HG03103 (cell line): ENCODE data around the gene EFCAB13.

Source experiments
- ATAC-seq: cut with Tn5 transposase; IDR thresholded peaks from one replicate; pipeline ENCODE4 v1.9.1; 2021; ENCODE audit warnings: low read depth; ENCODE audit not compliant: unreplicated experiment

EFCAB13 gene

DNA sequence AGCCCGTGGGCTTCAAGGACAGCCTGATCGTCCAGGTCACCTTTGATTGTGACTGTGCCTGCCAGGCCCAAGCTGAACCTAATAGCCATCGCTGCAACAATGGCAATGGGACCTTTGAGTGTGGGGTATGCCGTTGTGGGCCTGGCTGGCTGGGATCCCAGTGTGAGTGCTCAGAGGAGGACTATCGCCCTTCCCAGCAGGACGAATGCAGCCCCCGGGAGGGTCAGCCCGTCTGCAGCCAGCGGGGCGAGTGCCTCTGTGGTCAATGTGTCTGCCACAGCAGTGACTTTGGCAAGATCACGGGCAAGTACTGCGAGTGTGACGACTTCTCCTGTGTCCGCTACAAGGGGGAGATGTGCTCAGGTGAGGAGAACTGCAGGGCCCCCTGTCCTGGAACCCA is 31.5 kb upstream of the EFCAB13 start:
- no peak for ATAC-seq

DNA sequence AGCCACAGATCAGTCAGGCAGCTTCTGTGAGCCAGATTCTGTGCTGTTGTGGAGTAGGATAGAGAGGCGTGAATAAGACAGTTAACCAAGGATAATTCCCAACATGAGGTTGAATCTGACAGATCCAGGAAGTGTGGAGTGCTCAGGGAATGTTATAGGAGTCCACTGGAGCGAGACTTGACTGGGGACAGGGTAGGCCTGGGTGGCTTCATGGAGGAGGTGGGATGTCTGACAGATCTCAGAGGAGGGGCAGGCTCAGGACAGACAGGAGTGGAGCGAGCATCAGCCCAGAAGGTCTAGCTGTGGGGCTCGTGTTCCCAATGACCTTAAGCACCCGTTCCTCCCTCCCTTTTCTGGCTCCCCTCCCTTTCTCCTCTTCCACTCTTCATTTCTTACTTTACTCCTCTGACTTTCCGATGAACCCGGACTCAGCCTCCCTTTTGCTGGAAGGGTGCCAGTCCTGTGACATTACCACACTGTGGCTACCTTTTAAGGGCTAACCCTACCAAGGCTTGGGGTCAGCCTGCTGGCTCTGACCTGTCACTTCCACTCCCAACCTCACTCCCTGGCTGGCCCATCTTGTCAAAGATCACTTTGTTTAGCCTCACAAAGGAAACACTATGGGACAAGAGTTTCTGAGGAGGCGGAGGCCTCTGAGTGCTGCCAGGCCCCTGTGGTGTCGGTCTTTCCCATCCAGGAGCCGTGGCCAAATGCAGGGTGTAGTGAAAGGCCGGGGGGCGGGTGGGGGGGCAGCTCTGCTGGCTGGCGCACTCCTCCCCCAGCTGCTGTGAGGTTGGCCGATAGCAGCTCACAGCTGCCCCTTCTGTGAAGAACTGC is 28.5 kb upstream of the EFCAB13 start:
- ATAC-seq: no peak

DNA sequence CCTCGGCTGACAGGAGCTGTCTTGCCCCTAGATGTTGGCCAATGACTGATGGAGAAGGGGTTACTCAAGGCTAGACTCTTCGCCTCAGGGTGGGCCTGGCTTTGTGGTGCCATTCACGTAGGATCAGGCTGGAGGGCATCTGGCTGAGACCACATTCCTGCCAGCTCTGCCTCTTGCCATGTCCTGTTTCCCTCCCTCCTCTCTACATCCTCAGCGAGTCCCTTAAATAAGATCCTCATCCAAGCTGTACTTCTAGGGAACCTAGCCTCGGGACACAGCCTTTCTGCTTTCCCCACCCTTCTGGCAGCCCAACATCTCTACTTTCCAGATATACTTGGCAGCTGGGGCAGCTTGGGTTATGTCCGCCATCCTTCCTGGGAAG is 27.9 kb upstream of the EFCAB13 start:
- no peak for ATAC-seq

DNA sequence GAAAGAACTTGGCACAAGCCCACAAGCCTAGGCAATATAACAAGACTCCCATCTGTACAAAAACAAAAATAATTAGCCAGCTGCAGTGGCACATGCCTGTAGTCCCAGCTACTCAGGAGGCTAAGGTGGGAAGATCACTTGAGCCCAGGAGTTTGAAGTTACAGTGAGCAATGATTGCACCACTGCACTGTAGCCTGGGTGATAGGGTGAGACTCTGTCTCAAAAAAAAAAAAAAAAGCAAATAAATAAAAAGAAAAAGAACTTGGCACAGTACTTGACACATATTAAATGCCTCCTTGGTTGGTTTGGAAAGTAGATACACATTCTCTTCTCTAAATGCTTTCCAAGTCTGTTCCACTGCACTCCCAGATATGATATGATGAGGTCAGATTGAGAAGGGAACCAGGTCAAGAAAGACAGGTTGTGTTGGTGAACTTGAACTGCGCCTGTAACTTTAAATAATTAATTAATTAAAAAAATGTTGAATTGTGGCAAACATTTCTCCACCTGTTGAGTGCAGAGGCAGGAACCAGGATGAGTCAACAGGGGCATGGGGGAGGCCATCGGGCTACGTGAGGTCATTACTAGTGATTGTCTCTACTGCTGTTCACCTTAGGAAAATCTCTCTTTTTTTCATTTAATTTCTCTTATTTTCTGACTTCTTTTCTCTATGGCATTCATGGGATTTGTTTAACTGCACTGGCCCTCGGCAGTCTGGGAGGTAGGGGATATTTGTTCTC is 25.9 kb upstream of the EFCAB13 start:
- no peak for ATAC-seq

DNA sequence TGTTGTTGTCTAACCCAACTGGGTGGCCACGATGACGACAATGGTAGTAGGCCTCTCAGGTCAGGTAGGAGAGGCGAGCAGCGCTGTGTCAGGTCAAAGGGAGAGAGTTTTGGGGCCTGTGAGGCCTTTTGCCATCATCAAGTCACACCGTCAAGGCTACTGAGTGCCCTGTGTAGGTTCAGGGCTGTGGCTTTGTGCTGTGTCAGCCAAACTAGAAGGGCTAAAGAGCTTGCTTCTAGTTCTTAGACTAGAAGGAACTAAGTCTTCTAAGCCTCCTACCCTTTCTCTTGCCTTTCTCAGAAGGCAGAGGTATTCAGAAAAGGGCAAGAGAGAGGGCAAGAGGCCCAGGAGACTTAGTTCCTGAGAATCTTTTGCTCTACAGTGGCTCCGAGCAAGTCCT is 25.0 kb upstream of the EFCAB13 start:
- no peak for ATAC-seq

DNA sequence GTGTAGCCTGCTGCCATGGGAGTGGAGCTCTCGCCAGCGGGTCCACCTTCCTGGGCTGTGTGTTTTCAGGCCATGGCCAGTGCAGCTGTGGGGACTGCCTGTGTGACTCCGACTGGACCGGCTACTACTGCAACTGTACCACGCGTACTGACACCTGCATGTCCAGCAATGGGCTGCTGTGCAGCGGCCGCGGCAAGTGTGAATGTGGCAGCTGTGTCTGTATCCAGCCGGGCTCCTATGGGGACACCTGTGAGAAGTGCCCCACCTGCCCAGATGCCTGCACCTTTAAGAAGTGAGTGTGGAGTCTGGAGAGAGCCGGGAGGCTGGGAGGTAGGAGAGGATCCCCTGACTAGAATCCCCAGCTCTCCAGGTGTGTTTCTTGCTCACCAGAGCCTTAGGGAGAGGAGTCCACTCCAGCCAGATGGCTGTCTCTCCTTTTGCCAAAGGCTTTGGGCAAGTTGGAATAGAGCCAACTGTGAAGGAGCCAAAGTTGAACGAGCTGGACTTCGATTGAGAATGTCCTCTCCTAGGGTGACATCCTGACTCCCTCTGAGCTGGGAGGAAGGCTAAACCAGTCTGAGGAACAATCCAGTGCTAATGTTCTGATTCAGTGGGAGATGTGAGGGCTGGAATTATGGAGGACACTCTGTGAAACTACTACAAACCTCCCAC is 24.4 kb upstream of the EFCAB13 start:
- no peak for ATAC-seq

DNA sequence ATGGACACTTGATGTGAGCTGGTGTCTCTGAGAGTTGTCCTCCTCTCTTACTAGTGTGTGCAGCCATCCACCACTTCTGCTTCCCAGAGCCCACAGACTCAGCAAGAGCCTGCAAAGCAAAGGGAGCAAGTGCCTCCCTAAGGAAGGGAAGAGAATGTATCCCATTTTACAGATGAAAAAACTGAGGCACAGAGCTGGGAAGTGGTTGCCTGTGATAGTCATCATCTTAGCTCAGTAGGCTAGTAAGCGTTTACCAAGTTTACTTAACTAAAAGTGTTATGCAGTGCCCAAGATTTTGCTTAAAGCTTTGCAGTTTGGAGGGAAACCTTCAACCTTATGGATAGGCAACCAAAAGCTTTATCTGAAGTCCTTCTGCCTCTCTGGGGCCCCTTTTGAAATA is 23.0 kb upstream of the EFCAB13 start:
- no peak for ATAC-seq

DNA sequence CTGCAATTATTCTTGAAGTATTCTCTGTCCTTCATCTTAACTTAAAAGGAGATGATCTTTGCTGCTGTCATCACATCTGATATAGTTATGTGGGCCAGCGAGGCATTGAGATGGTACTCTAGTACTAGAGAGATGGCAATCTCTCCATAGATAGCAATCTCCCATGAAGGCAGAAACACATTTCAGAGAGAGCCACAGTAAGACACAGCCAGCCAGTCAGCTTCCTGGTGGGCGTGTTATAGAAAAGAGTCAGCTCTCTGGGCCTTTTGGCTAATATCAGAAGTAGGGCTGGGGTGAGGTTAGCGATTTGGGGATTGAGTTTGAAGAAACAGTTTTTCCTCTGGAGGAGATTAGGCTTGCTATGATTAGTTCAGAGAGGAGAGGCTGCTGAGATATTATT is 22.6 kb upstream of the EFCAB13 start:
- ATAC-seq: no peak

DNA sequence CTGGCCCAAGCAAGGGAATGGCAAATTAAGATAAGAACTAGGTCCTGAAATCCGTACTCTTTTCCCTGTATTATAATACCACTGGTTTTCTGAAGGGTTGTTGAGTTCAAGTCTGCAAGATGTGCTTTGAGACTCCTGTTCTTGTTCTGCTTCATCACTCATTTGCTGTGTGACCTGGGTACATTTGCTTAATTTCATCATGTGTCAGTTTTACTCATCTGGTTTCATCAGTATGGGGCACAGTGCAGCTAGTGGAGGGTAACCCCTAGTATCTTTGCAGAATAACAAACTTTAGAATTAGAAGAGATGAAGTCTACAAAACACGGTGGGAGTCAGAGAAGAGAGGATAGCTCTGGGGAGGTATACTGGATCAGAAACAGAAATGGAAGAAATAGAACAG is 21.9 kb upstream of the EFCAB13 start:
- ATAC-seq: no peak

DNA sequence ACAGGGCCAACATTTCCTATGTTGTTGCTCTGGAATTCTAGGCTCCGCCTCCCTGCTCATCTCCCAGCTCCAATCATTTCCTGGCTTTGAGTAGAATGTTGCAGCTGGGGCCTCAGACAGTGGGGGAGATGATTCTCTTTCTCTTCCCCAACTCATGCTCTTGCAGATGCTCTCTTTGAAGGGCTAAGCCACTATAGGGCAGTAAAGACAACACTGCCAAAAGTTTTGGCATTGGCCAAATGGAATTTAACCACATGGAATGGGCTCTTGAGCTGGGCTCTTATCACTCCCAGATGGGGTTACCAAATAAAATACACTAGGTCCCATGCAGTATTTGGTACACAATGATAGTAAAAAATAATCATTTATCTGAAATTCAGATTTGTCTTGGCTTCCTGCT is 19.6 kb upstream of the EFCAB13 start:
- no peak for ATAC-seq

DNA sequence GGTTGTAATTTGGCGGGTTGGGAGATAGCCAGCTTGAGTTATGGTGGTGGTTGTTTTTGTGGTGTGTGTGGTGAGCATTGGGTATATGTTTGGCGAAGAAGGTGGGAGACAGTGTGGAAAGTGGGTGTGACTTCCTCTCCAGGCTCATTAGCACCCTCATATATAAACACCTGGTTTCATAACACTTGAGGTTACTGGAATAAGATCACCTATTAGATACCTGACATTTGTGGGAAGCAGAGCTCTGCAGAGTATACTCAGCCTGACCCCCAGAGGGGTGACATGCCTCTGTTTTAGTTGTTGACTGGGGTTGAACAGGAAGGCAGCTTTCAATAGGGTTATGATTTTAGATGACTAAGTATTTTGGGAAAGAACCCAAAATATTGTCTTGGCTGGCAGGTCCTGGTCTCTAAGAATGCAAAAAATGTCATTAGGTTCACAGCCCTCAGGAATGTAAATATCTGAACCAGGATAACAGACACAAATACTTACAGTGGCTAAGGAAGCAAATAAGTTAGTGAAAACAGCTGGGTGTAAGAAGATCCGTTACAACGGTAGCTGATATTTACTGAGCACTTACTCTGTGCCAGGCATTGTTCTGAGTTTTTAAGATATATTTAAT is 18.3 kb upstream of the EFCAB13 start:
- no peak for ATAC-seq

DNA sequence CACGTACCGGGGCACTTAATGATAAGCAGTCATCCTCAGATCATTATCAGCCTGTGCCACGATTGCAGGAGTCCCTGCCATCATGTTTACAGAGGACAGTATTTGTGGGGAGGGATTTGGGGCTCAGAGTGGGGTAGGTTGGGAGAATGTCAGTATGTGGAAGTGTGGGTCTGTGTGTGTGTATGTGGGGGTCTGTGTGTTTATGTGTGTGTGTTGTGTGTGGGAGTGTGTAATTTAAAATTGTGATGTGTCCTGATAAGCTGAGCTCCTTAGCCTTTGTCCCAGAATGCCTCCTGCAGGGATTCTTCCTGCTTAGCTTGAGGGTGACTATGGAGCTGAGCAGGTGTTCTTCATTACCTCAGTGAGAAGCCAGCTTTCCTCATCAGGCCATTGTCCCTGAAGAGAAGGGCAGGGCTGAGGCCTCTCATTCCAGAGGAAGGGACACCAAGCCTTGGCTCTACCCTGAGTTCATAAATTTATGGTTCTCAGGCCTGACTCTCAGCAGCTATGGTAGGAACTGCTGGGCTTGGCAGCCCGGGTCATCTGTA is 13.5 kb upstream of the EFCAB13 start:
- no peak for ATAC-seq

DNA sequence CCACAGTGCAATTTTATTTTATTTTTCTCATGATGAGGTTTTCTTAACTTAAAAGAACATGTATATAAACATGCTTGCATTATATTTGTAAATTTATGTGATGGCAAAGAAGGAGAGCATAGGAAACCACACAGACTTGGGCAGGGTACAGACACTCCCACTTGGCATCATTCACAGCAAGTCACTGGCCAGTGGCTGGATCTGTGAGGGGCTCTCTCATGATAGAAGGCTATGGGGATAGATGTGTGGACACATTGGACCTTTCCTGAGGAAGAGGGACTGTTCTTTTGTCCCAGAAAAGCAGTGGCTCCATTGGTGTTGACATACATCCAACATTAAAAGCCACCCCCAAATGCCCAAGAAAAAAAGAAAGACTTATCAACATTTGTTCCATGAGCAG is 12.3 kb upstream of the EFCAB13 start:
- no peak for ATAC-seq

DNA sequence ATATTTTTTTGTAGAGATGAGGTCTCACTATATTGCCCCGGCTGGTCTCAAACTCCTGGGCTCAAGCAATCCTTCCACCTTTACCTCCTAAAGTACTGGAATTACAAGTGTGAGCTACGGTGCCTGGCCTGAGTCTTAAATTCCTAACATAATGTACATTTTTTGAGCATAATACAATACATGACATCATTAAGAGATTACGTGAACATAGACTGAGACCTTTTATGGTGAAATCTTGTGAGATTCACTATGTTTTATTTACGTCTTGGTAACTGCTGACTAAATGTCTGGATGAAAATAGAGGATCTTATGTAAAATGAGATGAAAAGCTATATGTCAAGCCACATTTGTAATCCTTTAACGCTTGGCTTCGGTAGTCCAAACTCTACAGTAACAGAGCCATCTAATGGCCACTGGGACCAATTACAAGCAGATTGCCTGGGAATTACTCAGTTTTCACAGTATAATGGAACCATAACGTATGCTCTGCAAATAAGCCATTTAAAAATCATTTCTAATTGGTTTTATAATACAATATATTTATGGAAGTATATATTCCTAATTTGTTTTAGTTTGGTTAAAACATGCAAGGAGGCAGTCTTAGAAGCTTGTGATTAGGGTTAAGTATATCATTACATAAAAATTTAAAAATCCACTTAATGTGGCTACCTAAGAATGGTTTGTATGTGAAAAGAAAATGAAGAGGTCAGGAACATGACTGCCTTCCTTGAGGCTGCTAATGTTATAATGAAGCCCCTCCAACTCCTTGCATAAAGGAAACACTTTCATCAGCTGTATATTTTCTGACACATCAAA is 8.1 kb upstream of the EFCAB13 start:
- no peak for ATAC-seq

DNA sequence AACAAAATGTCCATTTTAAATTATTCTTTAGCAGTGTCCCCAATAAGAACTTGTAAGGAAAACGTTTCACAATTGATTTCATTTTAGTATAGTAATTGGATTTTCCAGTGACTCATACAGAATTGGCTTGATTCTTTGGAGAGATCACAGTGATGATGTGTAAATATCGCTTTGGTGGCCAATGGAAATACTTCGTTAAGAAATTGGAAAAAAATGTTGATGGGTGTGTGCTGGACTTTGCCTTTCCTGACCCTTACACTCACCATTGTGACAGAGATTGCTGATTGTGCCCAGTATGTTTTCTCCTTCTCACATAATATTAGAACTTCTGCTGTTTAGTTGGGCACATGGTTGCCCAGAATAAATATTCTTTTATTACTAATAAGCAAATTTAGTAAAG is 7.4 kb upstream of the EFCAB13 start:
- no peak for ATAC-seq

DNA sequence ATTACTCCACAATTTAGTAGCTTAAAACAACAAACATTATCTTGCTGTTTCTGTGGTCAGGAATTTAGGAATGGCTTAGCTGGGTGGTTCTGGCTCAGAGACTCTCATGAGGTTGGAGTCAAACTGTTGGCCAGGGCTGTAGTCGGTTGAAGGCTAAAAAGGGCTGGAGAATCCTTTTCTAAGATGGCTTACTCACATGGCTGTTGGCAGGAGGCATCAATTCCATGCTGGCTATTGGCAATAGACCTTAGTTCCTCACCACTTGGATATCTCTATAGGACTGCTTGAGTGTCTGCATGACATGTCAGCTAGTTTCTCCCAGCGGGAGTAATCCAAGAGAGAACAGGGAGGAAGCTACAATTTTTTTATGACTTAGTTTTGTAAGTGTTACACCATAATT is 6.6 kb upstream of the EFCAB13 start:
- no peak for ATAC-seq

DNA sequence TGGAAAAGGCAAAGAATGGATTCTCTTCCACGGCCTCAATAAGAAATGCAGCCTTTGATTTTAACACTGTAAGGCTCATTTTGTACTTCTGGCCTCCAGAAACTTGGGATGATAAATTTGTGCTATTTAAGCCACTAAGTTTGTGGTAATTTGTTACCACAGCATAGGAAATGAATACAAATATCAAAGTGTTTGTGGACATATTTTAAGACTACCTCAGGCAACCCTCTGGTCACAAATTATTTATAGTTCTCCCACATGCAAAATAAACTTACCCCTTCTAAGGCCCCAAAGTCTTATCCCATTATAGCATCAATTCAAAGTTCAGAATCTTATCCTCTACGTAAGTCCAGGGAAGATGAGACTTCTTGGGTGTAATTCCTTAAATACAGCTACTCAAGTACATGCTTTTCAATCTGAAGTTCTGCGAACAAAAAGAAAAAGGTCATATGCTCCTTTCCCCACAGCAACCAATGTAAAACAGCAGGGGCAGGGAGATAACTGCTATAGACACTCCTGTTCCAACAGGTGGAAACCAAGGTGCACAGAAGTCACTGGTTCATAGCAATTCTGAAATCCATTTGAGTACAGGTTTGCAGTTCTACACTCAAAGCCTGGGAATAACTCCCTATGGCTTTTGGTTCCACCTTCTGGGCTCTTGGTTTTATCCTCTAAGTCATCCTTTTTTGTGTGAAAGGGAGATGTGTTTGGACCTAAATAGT is 5.4 kb upstream of the EFCAB13 start:
- no peak for ATAC-seq

DNA sequence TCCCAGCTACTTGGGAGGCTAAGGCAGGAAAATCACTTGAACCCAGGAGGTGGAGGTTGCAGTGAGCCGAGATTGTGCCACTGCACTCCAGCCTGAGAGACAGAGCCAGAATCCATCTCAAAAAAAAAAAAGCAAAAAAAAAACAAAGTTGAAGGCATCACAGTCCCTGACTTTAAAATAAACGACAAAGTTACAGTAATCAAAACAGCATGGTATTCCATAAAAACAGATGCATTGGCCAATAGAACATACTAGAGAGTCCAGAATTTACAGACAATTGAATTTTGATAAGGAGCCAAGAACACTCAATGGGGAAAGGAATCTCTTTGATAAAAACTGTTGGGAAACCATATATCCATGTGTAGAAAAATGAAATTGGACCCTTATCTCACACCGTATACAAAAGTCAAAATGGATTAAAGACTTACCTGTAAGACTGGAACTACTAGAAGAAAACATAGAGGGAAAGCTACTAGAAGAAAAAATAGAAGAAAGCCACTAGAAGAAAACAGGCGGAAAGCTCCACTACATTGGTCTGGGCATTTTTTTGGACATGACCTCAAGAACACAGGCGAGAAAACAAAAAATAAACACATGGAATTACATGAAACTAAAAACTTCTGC is 2.8 kb upstream of the EFCAB13 start:
- ATAC-seq: no peak
